Left lung (tissue), 10 donors: ENCODE measurements around the gene VSIR. TPM values are rescaled to one million over a fixed set of nuclear protein-coding genes. Genes with fewer than 3 reads are reported as not detected.

ENCODE experiments used
- ATAC-seq: fragments of 200-7000 bp; cut with Tn5 transposase; one replicate; pipeline ENCODE4 v1.9.1; 2020; ENCODE audit warnings: moderate library complexity
- DNase-seq, 4 donors: peaks; one replicate each; pipeline ENCODE4 v3.0.0-alpha.2; 2013 to 2020
- H3K27ac ChIP-seq, 2 donors: fragments of 200-600 bp; sonication (generic) in 1 of 2; one replicate each; pipeline versions ENCODE4 v1.5.0 to v1.8.0; 2020 to 2021
- H3K27me3 ChIP-seq, 2 donors: fragments of 200-600 bp; sonication (generic) in 1 of 2; one replicate each; pipeline versions ENCODE4 v1.5.0 to v1.8.0; 2020 to 2021
- H3K36me3 ChIP-seq, 2 donors: fragments of 200-600 bp; sonication (generic) in 1 of 2; one replicate each; pipeline versions ENCODE4 v1.5.0 to v1.8.0; 2020 to 2021
- H3K4me1 ChIP-seq, 2 donors: fragments of 200-600 bp; one replicate each; pipeline ENCODE4 v1.8.0; 2021
- H3K4me3 ChIP-seq, 2 donors: fragments of 200-600 bp; sonication (generic) in 1 of 2; one replicate each; pipeline versions ENCODE4 v1.5.0 to v1.8.0; 2020 to 2021; ENCODE audit warnings: mild to moderate bottlenecking in 1 of 2
- H3K9me3 ChIP-seq, 2 donors: fragments of 200-600 bp; sonication (generic) in 1 of 2; one replicate each; pipeline versions ENCODE4 v1.5.0 to v1.8.0; 2020 to 2021
- intact Hi-C, 2 donors: fragments of 100-400 bp; cut with DNase I; formaldehyde crosslinking; loops; one replicate each; pipeline versions ENCODE4 v1.11.2 to v1.14.2; 2022
- polyA plus RNA-seq, 6 donors: library from polyadenylated mRNA; unstranded; fragments of 120-200 nt; gene quantifications; one replicate each; pipeline ENCODE4 v1.2.1, GENCODE V29; 2013; ENCODE audit not compliant: insufficient read length in 6 of 6
- total RNA-seq, 2 donors: library from RNA; stranded (reverse); fragmentation: NEBNext Ultra II Directional; extraction: Animal tissue kit (Norgen Biotek cat#: 25700); gene quantifications; one replicate each; pipeline ENCODE4 v1.2.1, GENCODE V29; 2021
- TF ChIP-seq, protein P1 (sequence below), 2 donors: fragments of 200-600 bp; sonication (generic) in 1 of 2; IDR thresholded peaks; one replicate each; pipeline versions ENCODE4 v1.5.0 to v1.8.0; 2021; ENCODE audit warnings: antibody characterized with exemption in 2 of 2
- donor health status: DM: no; HTN: yes; CAD: no.
- donor health status: DM: no; HTN: no; CAD: no.

The VSIR gene
- total and polyA plus RNA-seq, 8 donors = 29.9 to 133 (median 37.2) TPM

DNA sequence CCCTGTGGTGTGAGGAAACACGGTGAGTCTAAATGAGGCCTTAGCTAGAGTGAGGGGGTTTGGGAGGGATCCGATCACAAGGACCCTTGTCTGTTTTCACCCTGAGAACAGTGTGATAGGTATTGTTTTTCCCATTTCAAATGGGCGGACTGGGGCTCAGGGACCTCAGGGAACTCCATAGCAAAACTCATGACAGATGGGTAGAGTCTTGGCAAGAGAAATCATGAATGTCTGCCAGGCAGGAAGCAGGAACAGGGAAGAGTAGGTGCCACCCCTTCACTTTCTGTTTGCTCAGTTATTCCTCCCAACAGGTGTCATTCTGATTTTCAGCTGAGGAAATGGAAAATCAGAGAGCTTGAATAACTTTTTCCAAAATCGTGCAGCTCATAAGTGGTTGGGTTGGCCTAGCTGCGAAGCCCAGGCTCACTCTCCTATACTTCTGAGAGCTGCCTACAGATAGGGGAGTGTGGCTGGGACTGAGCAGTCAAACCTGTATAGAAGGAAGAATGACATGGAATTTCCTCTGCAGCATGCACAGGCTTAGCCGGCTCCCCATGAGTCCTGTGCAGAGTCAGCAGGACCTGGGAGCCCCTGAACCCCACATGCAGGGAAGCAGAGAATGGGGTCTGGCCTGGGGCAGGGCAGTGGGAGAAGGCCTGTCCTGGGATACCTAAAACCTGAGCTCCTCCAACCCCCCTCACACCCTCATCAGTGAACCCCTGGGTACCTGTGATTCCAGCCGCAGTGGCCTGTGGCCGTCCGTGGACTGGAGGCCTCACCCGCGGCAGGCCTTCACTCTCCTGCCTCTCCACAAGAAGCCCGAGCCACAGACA is 36.1 kb downstream of the VSIR start:
- ATAC-seq (peak; percentile 60), DNase-seq (peak in 1 of 4 donors; percentile 37)
- no peaks in the 10 kb centered on the region for H3K27me3 ChIP-seq
- H3K4me3 ChIP-seq = no peak overlapping the region
- TF ChIP-seq, protein P1, sequence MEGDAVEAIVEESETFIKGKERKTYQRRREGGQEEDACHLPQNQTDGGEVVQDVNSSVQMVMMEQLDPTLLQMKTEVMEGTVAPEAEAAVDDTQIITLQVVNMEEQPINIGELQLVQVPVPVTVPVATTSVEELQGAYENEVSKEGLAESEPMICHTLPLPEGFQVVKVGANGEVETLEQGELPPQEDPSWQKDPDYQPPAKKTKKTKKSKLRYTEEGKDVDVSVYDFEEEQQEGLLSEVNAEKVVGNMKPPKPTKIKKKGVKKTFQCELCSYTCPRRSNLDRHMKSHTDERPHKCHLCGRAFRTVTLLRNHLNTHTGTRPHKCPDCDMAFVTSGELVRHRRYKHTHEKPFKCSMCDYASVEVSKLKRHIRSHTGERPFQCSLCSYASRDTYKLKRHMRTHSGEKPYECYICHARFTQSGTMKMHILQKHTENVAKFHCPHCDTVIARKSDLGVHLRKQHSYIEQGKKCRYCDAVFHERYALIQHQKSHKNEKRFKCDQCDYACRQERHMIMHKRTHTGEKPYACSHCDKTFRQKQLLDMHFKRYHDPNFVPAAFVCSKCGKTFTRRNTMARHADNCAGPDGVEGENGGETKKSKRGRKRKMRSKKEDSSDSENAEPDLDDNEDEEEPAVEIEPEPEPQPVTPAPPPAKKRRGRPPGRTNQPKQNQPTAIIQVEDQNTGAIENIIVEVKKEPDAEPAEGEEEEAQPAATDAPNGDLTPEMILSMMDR (IDR thresholded peaks at IDR 0.05) = no peak
- peaks cover 23 to 88% of the 10 kb centered on the region in 2 donors for H3K4me1 ChIP-seq
- no peaks in the 10 kb centered on the region for H3K36me3 ChIP-seq
- peak overlapping the region; percentile 53 to 89 for H3K27ac ChIP-seq
- H3K9me3 ChIP-seq = peaks cover 0 to 2% of the 10 kb centered on the region in 2 donors
- intact Hi-C loops = no loop called here

DNA sequence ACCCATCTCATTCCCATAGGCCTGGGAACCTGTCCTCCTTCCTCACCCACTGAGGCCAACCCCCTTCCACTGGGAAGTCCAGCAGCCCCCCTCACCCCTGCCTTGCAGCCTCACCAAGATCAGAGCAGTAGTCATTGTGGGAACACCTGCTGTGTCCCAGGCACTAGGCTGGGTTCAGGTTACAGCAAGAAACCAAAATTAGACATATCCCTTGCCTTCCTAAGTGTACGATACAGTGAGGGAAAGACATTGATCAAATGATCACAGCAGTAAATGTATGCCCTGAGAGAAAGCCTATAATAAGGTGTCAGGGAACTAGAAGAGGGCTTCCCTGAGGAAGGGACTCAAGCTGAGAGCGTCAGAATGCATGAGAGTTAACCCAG is 36.8 kb downstream of the VSIR start:
- no peaks in the 10 kb centered on the region for H3K9me3 ChIP-seq
- H3K4me3 ChIP-seq = no peak overlapping the region
- DNase-seq (no peak), ATAC-seq (no peak)
- H3K27me3 ChIP-seq = no peaks in the 10 kb centered on the region
- TF ChIP-seq, protein P1 (IDR thresholded peaks at IDR 0.05) = no peak
- peaks cover 23 to 82% of the 10 kb centered on the region in 2 donors for H3K4me1 ChIP-seq
- intact Hi-C loops = no loop called here
- H3K36me3 ChIP-seq = no peaks in the 10 kb centered on the region
- peak overlapping the region; percentile 33 to 89 for H3K27ac ChIP-seq

DNA sequence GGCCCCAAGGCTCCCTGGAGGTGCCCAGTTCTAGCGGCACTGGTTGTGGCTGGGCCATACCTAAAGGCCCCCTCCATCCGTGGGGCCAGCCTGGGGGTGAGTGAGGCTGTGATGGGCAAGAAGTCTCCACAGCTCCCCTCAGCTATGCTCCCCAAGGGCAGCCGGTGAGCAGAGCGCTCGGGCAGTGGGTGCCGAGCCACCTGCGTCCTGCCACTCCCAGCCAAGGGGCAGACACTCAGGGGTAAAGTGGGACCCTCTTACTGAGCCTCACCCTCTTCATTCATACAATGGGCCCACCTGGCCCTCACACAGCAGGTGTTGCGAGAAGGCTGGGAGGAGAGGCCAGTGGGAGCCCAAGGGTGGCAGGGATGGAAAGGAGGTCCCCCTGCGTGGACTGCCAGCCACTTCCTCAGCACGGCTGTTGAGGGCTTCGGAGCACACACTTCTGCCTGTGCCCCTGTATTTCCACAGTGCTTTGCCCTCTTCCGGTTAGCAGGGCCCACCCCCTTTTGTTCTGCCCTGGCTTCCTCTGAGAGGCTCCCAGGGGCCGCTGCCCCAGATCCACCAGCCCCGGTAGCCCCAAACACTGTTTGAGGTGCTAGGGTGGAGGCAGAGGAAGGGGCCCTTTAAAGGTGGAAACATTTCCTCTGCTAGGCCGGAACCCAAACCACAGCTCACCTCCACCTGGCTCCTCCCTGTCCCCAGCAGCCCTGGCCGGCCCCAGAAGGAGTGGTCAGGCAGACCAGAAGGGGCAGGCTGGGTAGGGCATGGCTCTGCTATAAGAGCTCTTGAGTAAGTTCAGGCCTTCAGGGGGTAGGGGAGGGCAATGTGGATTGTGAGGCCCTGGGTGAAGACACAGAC is 37.4 kb downstream of the VSIR start:
- Histone ChIP-seq H3K36me3 (no peaks in the 10 kb centered on the region), H3K4me3 (no peak overlapping the region), H3K4me1 (peaks cover 23 to 80% of the 10 kb centered on the region in 2 donors), H3K27me3 (no peaks in the 10 kb centered on the region), H3K27ac (peak overlapping the region; percentile 33 to 89), H3K9me3 (no peaks in the 10 kb centered on the region)
- TF ChIP-seq, protein P1 (IDR thresholded peaks at IDR 0.05) = no peak
- ATAC-seq (peak; percentile 84), DNase-seq (peak in 1 of 4 donors; percentile 67)
- intact Hi-C loops = no loop called here

DNA sequence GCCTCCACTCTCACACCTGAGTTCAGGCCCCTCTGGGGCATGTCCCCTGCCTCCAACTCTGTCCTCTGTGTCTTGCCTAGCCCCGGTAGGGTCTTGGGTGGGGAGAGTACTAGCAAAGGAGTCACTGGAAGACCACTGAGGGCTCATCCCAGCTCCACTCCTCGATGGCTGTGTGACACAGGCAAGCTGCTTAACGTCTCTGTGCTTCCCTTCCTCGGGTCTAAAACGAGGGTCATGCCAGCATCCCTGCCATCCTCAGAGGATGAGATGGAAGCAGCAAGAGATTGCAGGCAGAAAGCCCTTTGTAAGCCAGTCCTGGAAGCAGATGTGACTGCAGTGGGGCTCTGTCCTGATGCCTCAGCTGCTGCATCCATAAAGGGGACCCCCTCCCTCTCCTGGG is 38.5 kb downstream of the VSIR start:
- no peak for DNase-seq
- H3K9me3 ChIP-seq = no peaks in the 10 kb centered on the region
- no peaks in the 10 kb centered on the region for H3K36me3 ChIP-seq
- TF ChIP-seq, protein P1 (IDR thresholded peaks at IDR 0.05) = no peak
- no peak overlapping the region for H3K4me3 ChIP-seq
- peaks cover 23 to 80% of the 10 kb centered on the region in 2 donors for H3K4me1 ChIP-seq
- peak overlapping the region in 1 of 2 donors; percentile 89 for H3K27ac ChIP-seq
- H3K27me3 ChIP-seq = no peaks in the 10 kb centered on the region
- intact Hi-C loops = no loop called here
- no peak for ATAC-seq

DNA sequence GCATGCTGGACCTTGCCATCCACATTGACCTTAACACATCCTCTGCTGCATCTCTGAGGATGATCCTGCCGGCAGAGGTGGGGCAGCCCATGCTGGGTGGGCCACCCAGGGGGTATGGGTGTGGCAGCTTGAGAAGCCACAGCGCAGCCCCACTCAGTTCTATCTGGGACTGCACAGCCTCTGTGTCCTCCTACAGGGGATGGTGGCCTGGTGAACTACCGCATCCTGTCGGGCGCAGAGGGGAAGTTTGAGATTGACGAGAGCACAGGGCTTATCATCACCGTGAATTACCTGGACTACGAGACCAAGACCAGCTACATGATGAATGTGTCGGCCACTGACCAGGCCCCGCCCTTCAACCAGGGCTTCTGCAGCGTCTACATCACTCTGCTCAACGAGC is 41.5 kb downstream of the VSIR start:
- intact Hi-C loops = no loop called here
- no peak overlapping the region for H3K4me3 ChIP-seq
- TF ChIP-seq, protein P1 (IDR thresholded peaks at IDR 0.05) = no peak
- DNase-seq = no peak
- H3K4me1 ChIP-seq = peaks cover 29 to 80% of the 10 kb centered on the region in 2 donors
- no peaks in the 10 kb centered on the region for H3K9me3 ChIP-seq
- H3K27me3 ChIP-seq = no peaks in the 10 kb centered on the region
- no peak overlapping the region for H3K27ac ChIP-seq
- ATAC-seq = no peak
- H3K36me3 ChIP-seq = no peaks in the 10 kb centered on the region
